DOHH2 (cell line): ENCODE measurements around the gene NFATC4.

ENCODE experiments used
- H3F3A ChIP-seq: fragments of 200-600 bp; sonication (generic), shearing (Covaris generic); 2 replicates; pipeline ENCODE4 v1.6.0; 2016; ENCODE audit warnings: antibody characterized with exemption, mild to moderate bottlenecking; ENCODE audit not compliant: control insufficient read depth, insufficient read depth
- H3K27ac ChIP-seq: fragments of 200-600 bp; sonication (generic); 2 replicates; pipeline ENCODE4 v1.5.1; 2014; ENCODE audit warnings: low read depth, mild to moderate bottlenecking, low read length, moderate library complexity
- H3K27me3 ChIP-seq: fragments of 200-600 bp; sonication (generic); 2 replicates; pipeline ENCODE4 v1.6.1; 2014; ENCODE audit warnings: mild to moderate bottlenecking, low read length, mixed read lengths; ENCODE audit not compliant: control insufficient read depth
- H3K36me3 ChIP-seq: fragments of 200-600 bp; sonication (generic); 2 replicates; pipeline ENCODE4 v1.6.1; 2014; ENCODE audit warnings: mild to moderate bottlenecking, low read length, moderate library complexity, mixed read lengths; ENCODE audit not compliant: control insufficient read depth
- H3K4me1 ChIP-seq: fragments of 200-600 bp; sonication (generic); 2 replicates; pipeline ENCODE4 v1.6.1; 2014; ENCODE audit warnings: mild to moderate bottlenecking, low read length, mixed read lengths; ENCODE audit not compliant: control insufficient read depth
- H3K4me2 ChIP-seq: fragments of 200-600 bp; sonication (generic); 2 replicates; pipeline ENCODE4 v1.6.0; 2014; ENCODE audit warnings: mild to moderate bottlenecking, low read length, moderate library complexity
- H3K4me3 ChIP-seq: fragments of 200-600 bp; sonication (generic); 2 replicates; pipeline ENCODE4 v1.5.1; 2014; ENCODE audit warnings: mild to moderate bottlenecking, low read length, mixed read lengths
- H3K79me2 ChIP-seq: fragments of 200-600 bp; sonication (generic); 2 replicates; pipeline ENCODE4 v1.6.1; 2014; ENCODE audit warnings: mild to moderate bottlenecking, low read length, mixed read lengths; ENCODE audit not compliant: control insufficient read depth
- H3K9me2 ChIP-seq: fragments of 200-600 bp; sonication (generic); replicated peaks from 2 replicates; pipeline ENCODE4 v1.6.1; 2014; ENCODE audit warnings: mild to moderate bottlenecking, low read length, mixed read lengths; ENCODE audit not compliant: control insufficient read depth
- H3K9me3 ChIP-seq: fragments of 200-600 bp; sonication (generic); 2 replicates; pipeline ENCODE4 v1.6.1; 2014; ENCODE audit warnings: antibody characterized with exemption, low read length, mixed read lengths; ENCODE audit not compliant: control insufficient read depth, insufficient read depth
- H4K20me1 ChIP-seq: fragments of 200-600 bp; sonication (generic); 2 replicates; pipeline ENCODE4 v1.6.0; 2014; ENCODE audit warnings: low read depth, mild to moderate bottlenecking, antibody characterized with exemption, low read length, moderate library complexity; ENCODE audit not compliant: control insufficient read depth, insufficient read depth
- CTCF ChIP-seq: fragments of 200-600 bp; sonication (generic); IDR thresholded peaks from one replicate; pipeline ENCODE4 v1.5.1; 2014; ENCODE audit warnings: antibody characterized with exemption, mild to moderate bottlenecking, low read depth, low read length; ENCODE audit not compliant: poor library complexity, severe bottlenecking
- EZH2phosphoT487 ChIP-seq: fragments of 200-600 bp; sonication (generic); IDR thresholded peaks from 2 replicates; pipeline ENCODE4 v1.6.1; 2017; ENCODE audit warnings: borderline replicate concordance, mild to moderate bottlenecking, antibody characterized with exemption, low read length, moderate library complexity, mixed read lengths

The NFATC4 gene

GRCh38 chr14:24376448-24377070 is 8.6 kb downstream of the NFATC4 start:
- H3K36me3 ChIP-seq: peaks cover 43% of the 10 kb centered on the region
- H3K27ac ChIP-seq: no peak overlapping the region
- H3K9me3 ChIP-seq: no peaks in the 10 kb centered on the region
- H3K4me1 ChIP-seq: no peaks in the 10 kb centered on the region
- H3K9me2 ChIP-seq: no peaks in the 10 kb centered on the region
- no peak overlapping the region for H3K4me2 ChIP-seq
- no peaks in the 10 kb centered on the region for H3K27me3 ChIP-seq
- H4K20me1 ChIP-seq: no peaks in the 10 kb centered on the region
- TF ChIP-seq EZH2phosphoT487: no peak
- TF ChIP-seq CTCF: no peak
- no peaks in the 10 kb centered on the region for H3F3A ChIP-seq
- no peaks in the 10 kb centered on the region for H3K79me2 ChIP-seq
- no peak overlapping the region for H3K4me3 ChIP-seq

GRCh38 chr14:24377126-24377525 is 9.1 kb downstream of the NFATC4 start:
- H3F3A ChIP-seq: no peaks in the 10 kb centered on the region
- H3K79me2 ChIP-seq: no peaks in the 10 kb centered on the region
- H3K4me2 ChIP-seq: no peak overlapping the region
- no peaks in the 10 kb centered on the region for H3K27me3 ChIP-seq
- H3K36me3 ChIP-seq: peaks cover 38% of the 10 kb centered on the region
- H3K9me3 ChIP-seq: no peaks in the 10 kb centered on the region
- H3K4me3 ChIP-seq: no peak overlapping the region
- H3K4me1 ChIP-seq: no peaks in the 10 kb centered on the region
- no peak for TF ChIP-seq EZH2phosphoT487
- TF ChIP-seq CTCF: no peak
- no peaks in the 10 kb centered on the region for H4K20me1 ChIP-seq
- H3K27ac ChIP-seq: no peak overlapping the region
- H3K9me2 ChIP-seq: no peaks in the 10 kb centered on the region

GRCh38 chr14:24377657-24378056 is 9.7 kb downstream of the NFATC4 start:
- TF ChIP-seq CTCF (no peak), EZH2phosphoT487 (no peak)
- Histone ChIP-seq H3K27ac (no peak overlapping the region), H3K4me2 (no peak overlapping the region), H4K20me1 (no peaks in the 10 kb centered on the region), H3K4me1 (no peaks in the 10 kb centered on the region), H3K4me3 (no peak overlapping the region), H3F3A (no peaks in the 10 kb centered on the region), H3K9me3 (no peaks in the 10 kb centered on the region), H3K79me2 (no peaks in the 10 kb centered on the region), H3K9me2 (no peaks in the 10 kb centered on the region), H3K36me3 (peaks cover 33% of the 10 kb centered on the region), H3K27me3 (no peaks in the 10 kb centered on the region)
